Fibroblast of the aortic adventitia (primary cell): ENCODE measurements around the gene KRTAP10-9. TPM values are rescaled to one million over a fixed set of nuclear protein-coding genes. Genes with fewer than 3 reads are reported as not detected.

Experiments
- DNase-seq: peaks from one replicate; pipeline ENCODE4 v3.0.0-alpha.2; 2010; ENCODE audit warnings: low read depth
- H3K4me3 ChIP-seq: 2 replicates; pipeline ENCODE4 v1.5.1; 2011; ENCODE audit warnings: low read depth, mild to moderate bottlenecking, control low read depth, low read length, moderate library complexity
- total RNA-seq: library from RNA; depleted of rRNA; stranded (reverse); fragments of >200 nt; gene quantifications from 2 replicates; pipeline ENCODE4 v1.2.3, GENCODE V29; 2012; ENCODE audit warnings: low replicate concordance
- TF ChIP-seq, protein P1 (sequence below): IDR thresholded peaks from 2 replicates; pipeline ENCODE4 v1.5.1; 2011; ENCODE audit warnings: mild to moderate bottlenecking, low read length, control low read depth, inconsistent platforms; ENCODE audit not compliant: insufficient read depth

The KRTAP10-9 gene
- total RNA-seq, 1 donor: not detected

DNA sequence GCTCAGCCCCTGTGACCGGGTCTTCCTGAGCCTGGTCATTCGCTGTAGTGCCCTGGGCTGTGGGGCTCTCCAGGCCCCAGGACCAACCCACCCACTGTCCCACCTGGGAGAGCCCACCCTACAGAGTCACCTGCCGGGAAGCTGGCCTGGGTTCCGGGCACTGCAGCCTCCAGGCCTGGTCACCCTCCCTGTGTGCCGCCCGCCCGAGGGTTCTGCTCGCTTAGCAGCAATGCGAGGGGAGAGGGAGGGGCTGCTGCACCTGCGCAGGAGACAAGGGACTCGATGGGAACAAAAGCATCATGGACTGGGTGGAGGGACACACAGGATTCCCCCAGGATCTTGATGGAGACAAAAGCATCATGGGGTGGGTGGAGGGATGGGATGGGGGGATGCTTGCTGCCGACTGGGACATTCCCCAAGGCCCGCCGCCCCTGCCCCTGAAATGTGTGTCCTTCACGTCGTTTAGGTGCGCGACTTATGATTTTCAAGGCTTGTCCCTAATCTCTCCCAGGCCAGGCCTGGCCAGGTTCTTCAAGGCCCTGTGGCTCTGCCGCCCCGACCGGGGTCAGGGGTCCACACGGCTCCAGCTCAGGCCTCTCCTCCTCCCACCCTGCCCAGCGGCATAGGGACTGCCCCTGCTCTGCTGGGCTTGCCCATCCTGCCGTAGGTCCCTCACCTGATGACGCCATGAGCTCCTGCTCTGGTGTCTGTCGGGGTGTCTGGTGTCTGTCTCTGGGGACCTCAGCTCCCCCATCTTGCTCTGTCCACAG is 13.3 kb upstream of the KRTAP10-9 start:
- DNase-seq: no peak
- TF ChIP-seq, protein P1, sequence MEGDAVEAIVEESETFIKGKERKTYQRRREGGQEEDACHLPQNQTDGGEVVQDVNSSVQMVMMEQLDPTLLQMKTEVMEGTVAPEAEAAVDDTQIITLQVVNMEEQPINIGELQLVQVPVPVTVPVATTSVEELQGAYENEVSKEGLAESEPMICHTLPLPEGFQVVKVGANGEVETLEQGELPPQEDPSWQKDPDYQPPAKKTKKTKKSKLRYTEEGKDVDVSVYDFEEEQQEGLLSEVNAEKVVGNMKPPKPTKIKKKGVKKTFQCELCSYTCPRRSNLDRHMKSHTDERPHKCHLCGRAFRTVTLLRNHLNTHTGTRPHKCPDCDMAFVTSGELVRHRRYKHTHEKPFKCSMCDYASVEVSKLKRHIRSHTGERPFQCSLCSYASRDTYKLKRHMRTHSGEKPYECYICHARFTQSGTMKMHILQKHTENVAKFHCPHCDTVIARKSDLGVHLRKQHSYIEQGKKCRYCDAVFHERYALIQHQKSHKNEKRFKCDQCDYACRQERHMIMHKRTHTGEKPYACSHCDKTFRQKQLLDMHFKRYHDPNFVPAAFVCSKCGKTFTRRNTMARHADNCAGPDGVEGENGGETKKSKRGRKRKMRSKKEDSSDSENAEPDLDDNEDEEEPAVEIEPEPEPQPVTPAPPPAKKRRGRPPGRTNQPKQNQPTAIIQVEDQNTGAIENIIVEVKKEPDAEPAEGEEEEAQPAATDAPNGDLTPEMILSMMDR: no peak
- H3K4me3 ChIP-seq: no peak overlapping the region

- TF ChIP-seq, protein P1: no peak
- DNase-seq: no peak
- no peak overlapping the region for H3K4me3 ChIP-seq
These were observed 12.7 kb upstream of the KRTAP10-9 start for GRCh38 chr21:44614161-44614631.

- TF ChIP-seq, protein P1: no peak
- no peak overlapping the region for H3K4me3 ChIP-seq
- DNase-seq: no peak
These were observed 11.9 kb upstream of the KRTAP10-9 start for GRCh38 chr21:44614961-44615391.

GRCh38 chr21:44615466-44615865 is 11.4 kb upstream of the KRTAP10-9 start:
- DNase-seq: no peak
- TF ChIP-seq, protein P1: no peak
- H3K4me3 ChIP-seq: no peak overlapping the region

DNA sequence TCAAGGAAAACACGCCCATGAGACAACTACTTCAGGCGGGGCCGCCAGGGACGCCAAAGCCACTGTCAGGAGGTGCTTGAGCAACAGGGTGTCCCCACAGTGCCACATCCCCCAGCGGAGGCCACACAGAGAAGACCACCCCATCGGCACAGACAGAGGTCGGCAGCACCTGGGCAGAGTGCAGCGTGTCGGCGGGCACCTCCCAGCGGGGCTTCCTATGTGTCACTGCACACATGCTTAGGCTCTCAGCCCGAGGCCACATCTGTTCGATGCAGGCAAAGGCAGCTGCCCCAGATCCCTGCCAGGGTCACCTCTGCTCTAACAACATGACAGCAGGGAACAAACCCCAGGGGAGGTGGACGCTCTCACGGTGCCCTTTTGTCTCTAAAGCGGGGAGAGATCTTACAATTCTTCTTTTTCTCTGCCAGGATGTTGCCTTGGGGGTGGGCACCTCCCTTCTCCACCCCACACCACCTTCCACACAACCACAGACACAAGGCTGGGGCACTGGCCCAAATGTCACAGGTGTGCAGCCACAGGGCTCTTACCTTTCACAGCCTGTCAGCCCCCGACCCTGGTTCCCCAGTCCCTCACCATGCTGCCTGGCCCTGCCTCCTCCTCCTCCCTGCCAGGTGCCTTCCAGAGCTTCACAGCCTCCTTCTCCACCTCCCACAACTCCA is 10.8 kb upstream of the KRTAP10-9 start:
- no peak for DNase-seq
- TF ChIP-seq, protein P1: no peak
- H3K4me3 ChIP-seq: no peak overlapping the region

GRCh38 chr21:44616591-44616926 is 10.3 kb upstream of the KRTAP10-9 start:
- no peak for DNase-seq
- TF ChIP-seq, protein P1: no peak
- no peak overlapping the region for H3K4me3 ChIP-seq
